ENCODE data around the gene HSP90B1. TPM values are rescaled to one million over a fixed set of nuclear protein-coding genes. Genes with fewer than 3 reads are reported as not detected.

HSP90B1 gene
- total RNA-seq, 1 experiment from 2014 or later = 888 TPM

- no peak for TF ChIP-seq REST (IDR thresholded peaks at IDR 0.05; ENCODE audit: low read depth)
- TF ChIP-seq SIN3A (IDR thresholded peaks at IDR 0.05; ENCODE audit: low read depth) = peak; percentile 90
- TF ChIP-seq JUND (IDR thresholded peaks at IDR 0.05) = peak; percentile 42; the same call in 1 of the 2 replicates
- peak; percentile 84; the same call in 1 of the 2 replicates for TF ChIP-seq ELF1 (IDR thresholded peaks at IDR 0.05; ENCODE audit: borderline replicate concordance, low read depth)
- TF ChIP-seq YY1 (IDR thresholded peaks at IDR 0.05; ENCODE audit: extremely low read depth, insufficient replicate concordance, low read depth, low read length) = no peak
- TF ChIP-seq CTCF (IDR thresholded peaks at IDR 0.05 in 2 of 3, conservative IDR thresholded peaks at IDR 0.05 in 1 of 3; ENCODE audit: borderline replicate concordance in 1 of 3, insufficient read depth in 1 of 3, low read depth in 2 of 3, low read length in 2 of 3) = 0 out of 6 replicates have a peak, but pooled peaks of 1 of the 3 experiments have one; percentile 5
- peak; percentile 96 for TF ChIP-seq ZFX (IDR thresholded peaks at IDR 0.05)
- peak; percentile 91 for TF ChIP-seq SP1 (IDR thresholded peaks at IDR 0.05; ENCODE audit: low read depth)
These were observed 35.6 kb downstream of the HSP90B1 start, which contains the start of gene TDG (continued) for GRCh38 chr12:103965590-103966504.

All from HCT116 (cell line).